Natural killer cell (primary cell): Measurements from ENCODE around the gene MIF4GD. TPM values are rescaled to one million over a fixed set of nuclear protein-coding genes. Genes with fewer than 3 reads are reported as not detected.
A peak's percentile ranks its signal among the peaks of the same experiment; 100 is the strongest.

ENCODE experiments used
- ATAC-seq, 3 donors: fragments of 150-1000 bp in 2 of 3; fragments of 200-7000 bp in 1 of 3; cut with Tn5 transposase; 1 replicate in 1 of 3; 2 replicates in 2 of 3; pipeline ENCODE4 v1.10.0; 2021; ENCODE audit warnings: mild to moderate bottlenecking in 2 of 3, moderate library complexity in 2 of 3
- DNase-seq, 2 donors: peaks; one replicate each; pipeline versions ENCODE4 v3.0.0 to v3.0.0-alpha.2; 2013 to 2021; ENCODE audit warnings: mixed read lengths in 1 of 2
- H3K27ac ChIP-seq: one replicate; pipeline ENCODE4 v1.5.1; 2013; ENCODE audit warnings: mild to moderate bottlenecking, low read length
- H3K27me3 ChIP-seq: one replicate; pipeline ENCODE4 v1.6.1; 2013; ENCODE audit warnings: low read length; ENCODE audit not compliant: control insufficient read depth, insufficient read depth
- H3K36me3 ChIP-seq: one replicate; pipeline ENCODE4 v1.6.1; 2013; ENCODE audit warnings: low read length; ENCODE audit not compliant: control insufficient read depth, insufficient read depth
- H3K4me1 ChIP-seq: one replicate; pipeline ENCODE4 v1.6.1; 2013; ENCODE audit warnings: low read length; ENCODE audit not compliant: control insufficient read depth, insufficient read depth
- H3K4me3 ChIP-seq: one replicate; pipeline ENCODE4 v1.5.1; 2013; ENCODE audit warnings: low read length
- H3K9me3 ChIP-seq: one replicate; pipeline ENCODE4 v1.6.1; 2013; ENCODE audit warnings: low read length; ENCODE audit not compliant: control insufficient read depth, insufficient read depth
- H3K27ac Mint-ChIP-seq, 2 donors: one replicate each; pipeline ENCODE4 v1.8.0; 2022; ENCODE audit warnings: mild to moderate bottlenecking in 2 of 2, mixed read lengths in 2 of 2, moderate library complexity in 1 of 2
- H3K27me3 Mint-ChIP-seq, 2 donors: one replicate each; pipeline ENCODE4 v1.8.0; 2022; ENCODE audit warnings: low read depth in 2 of 2, mixed read lengths in 2 of 2
- H3K36me3 Mint-ChIP-seq: one replicate; pipeline ENCODE4 v1.8.0; 2022; ENCODE audit warnings: mixed read lengths
- H3K4me1 Mint-ChIP-seq, 2 donors: one replicate each; pipeline ENCODE4 v1.8.0; 2022; ENCODE audit warnings: mixed read lengths in 2 of 2
- H3K4me3 Mint-ChIP-seq: one replicate; pipeline ENCODE4 v1.8.0; 2022; ENCODE audit warnings: mild to moderate bottlenecking, moderate library complexity, mixed read lengths
- H3K9me3 Mint-ChIP-seq, 2 donors: one replicate each; pipeline ENCODE4 v1.8.0; 2022; ENCODE audit warnings: mixed read lengths in 2 of 2
- WGBS: methylation state at CpG from one replicate; pipeline ENCODE4 v1.1.7; 2013; ENCODE audit warnings: missing lambda C conversion rate; ENCODE audit not compliant: insufficient coverage; 5-methylcytosine and 5-hydroxymethylcytosine counted together
- intact Hi-C: fragments of 100-400 bp; cut with micrococcal nuclease; formaldehyde crosslinking; loops from one replicate; pipeline ENCODE4 v1.14.2; 2022
- total RNA-seq, 4 donors: library from RNA; stranded (reverse); fragments of 120-200 nt in 1 of 4; gene quantifications; one replicate each; pipeline versions ENCODE4 v1.2.3 to v1.2.4, GENCODE V29; 2013 to 2022
- TF ChIP-seq, protein P1 (sequence below): fragments of 200-600 bp; IDR thresholded peaks from one replicate; pipeline ENCODE4 v1.8.0; 2022; ENCODE audit warnings: antibody characterized with exemption

Gene MIF4GD
- total RNA-seq, 3 donors from 2014 or later (not counting 1 experiment from before 2014, with no cell fraction given) = 44.5 to 56.9 (median 50.3) TPM

DNA sequence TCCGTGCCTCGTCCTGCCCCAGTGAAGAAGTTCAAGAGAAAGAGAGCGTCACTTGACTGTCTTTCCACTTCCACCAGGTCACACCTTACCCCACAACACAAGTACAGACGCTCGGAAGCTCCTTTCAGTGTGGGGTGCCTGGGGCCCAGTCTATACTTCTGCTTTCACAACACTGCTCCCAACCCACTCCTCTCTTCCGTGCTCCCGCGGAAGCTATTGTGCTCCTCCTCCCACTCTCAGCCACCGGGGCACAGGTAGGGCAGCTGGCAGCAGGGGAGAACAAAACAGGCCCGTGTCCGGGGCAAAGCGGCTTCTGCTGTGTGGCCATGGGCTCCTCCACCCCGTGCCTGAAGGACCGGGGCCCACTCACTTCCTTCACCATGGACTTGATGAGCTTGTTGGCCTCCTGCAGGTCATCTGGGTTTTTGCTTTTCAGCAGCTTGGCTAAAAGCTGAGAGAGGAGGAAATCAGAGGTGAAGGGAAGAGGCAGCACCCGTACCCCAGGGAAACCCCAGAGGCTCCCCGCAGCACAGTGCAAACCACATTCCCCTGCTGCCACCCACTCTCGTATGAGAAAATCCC lies 28.5 kb downstream of the MIF4GD start:
- Mint-ChIP-seq H3K9me3 (no peaks in the 10 kb centered on the region), H3K36me3 (no peaks in the 10 kb centered on the region)
- peak in 1 of 2 donors; percentile 80 for DNase-seq

DNA sequence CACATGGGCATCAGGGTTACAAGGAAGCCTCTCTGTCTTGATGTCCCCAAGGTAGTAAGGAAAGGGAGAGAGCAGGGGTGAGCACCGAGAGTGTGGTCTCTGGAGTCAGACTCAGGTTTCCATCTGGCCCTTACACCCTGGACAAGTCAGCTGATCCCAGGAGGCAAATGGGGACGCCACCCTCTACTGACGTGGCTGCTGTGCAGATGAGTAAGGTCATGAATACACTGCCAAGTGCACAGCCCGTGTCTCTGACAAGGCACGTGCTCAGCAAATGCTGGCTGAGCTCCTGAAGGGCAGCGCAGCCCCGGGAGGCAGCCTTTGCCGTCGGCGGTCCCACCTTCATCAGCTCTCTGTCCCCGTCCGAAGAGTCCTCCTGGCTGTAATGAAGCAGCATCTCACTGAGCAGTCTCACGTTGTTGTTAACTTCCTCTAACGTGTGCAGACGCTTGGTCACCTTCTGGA lies 29.0 kb downstream of the MIF4GD start:
- Histone ChIP-seq H3K36me3 (peaks cover 93% of the 10 kb centered on the region), H3K4me1 (peaks cover 47% of the 10 kb centered on the region), H3K9me3 (no peaks in the 10 kb centered on the region), H3K27ac (peak overlapping the region; percentile 45), H3K4me3 (no peak overlapping the region), H3K27me3 (no peaks in the 10 kb centered on the region)
- 89% methylated on average over 15 of the region's 15 CpGs for WGBS
- TF ChIP-seq, protein P1, sequence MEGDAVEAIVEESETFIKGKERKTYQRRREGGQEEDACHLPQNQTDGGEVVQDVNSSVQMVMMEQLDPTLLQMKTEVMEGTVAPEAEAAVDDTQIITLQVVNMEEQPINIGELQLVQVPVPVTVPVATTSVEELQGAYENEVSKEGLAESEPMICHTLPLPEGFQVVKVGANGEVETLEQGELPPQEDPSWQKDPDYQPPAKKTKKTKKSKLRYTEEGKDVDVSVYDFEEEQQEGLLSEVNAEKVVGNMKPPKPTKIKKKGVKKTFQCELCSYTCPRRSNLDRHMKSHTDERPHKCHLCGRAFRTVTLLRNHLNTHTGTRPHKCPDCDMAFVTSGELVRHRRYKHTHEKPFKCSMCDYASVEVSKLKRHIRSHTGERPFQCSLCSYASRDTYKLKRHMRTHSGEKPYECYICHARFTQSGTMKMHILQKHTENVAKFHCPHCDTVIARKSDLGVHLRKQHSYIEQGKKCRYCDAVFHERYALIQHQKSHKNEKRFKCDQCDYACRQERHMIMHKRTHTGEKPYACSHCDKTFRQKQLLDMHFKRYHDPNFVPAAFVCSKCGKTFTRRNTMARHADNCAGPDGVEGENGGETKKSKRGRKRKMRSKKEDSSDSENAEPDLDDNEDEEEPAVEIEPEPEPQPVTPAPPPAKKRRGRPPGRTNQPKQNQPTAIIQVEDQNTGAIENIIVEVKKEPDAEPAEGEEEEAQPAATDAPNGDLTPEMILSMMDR = no peak
- Mint-ChIP-seq H3K27ac (no peak overlapping the region), H3K27me3 (no peaks in the 10 kb centered on the region), H3K9me3 (no peaks in the 10 kb centered on the region), H3K36me3 (no peaks in the 10 kb centered on the region), H3K4me3 (no peak overlapping the region), H3K4me1 (peaks cover 9 to 12% of the 10 kb centered on the region in 2 donors)
- ATAC-seq = no peak
- no peak for DNase-seq
- intact Hi-C loops = no loop called here

More for the DNA sequence above, 28.5 kb downstream of the MIF4GD start:
- peaks cover 9 to 12% of the 10 kb centered on the region in 2 donors for H3K4me1 Mint-ChIP-seq
- intact Hi-C loops = no loop called here
- no peak overlapping the region for H3K4me3 ChIP-seq
- H3K9me3 ChIP-seq = no peaks in the 10 kb centered on the region
- peak overlapping the region in 1 of 2 donors; percentile 33 for H3K27ac Mint-ChIP-seq
- no peak overlapping the region for H3K4me3 Mint-ChIP-seq
- peak in 2 of 3 donors; percentile 43 to 54 for ATAC-seq
- no peaks in the 10 kb centered on the region for H3K27me3 Mint-ChIP-seq
- 70% methylated on average over 17 of the region's 17 CpGs for WGBS
- peak overlapping the region; percentile 45 for H3K27ac ChIP-seq
- peaks cover 88% of the 10 kb centered on the region for H3K36me3 ChIP-seq
- no peaks in the 10 kb centered on the region for H3K27me3 ChIP-seq
- TF ChIP-seq, protein P1 = no peak
- peaks cover 47% of the 10 kb centered on the region for H3K4me1 ChIP-seq

DNA sequence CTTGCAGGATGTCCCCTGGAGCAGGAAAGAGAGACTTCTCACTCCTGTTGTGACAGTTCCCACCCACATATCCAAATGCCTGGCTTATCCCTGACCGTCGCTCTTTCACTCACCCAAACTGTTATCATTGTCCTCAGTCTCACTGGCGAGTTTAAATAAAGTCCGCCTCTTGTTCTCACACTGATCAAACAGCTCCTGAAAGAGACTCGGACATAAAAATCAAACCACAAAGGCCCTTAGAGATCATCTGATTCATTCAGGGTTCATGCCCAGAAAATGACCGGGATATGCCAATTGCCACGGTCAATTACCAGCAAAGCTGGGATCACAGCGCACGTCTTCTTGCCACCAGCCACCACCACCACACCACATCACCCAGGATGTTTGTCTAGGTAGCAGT lies 29.5 kb downstream of the MIF4GD start:
- peaks cover 47% of the 10 kb centered on the region for H3K4me1 ChIP-seq
- H3K27me3 ChIP-seq = no peaks in the 10 kb centered on the region
- intact Hi-C loops = no loop called here
- H3K9me3 Mint-ChIP-seq = no peaks in the 10 kb centered on the region
- H3K4me3 Mint-ChIP-seq = no peak overlapping the region
- ATAC-seq = no peak
- WGBS = 99% methylated on average over 9 of the region's 9 CpGs
- no peak overlapping the region for H3K27ac Mint-ChIP-seq
- H3K4me1 Mint-ChIP-seq = peaks cover 9 to 12% of the 10 kb centered on the region in 2 donors
- H3K9me3 ChIP-seq = no peaks in the 10 kb centered on the region
- DNase-seq = no peak
- H3K27me3 Mint-ChIP-seq = no peaks in the 10 kb centered on the region
- no peaks in the 10 kb centered on the region for H3K36me3 Mint-ChIP-seq
- H3K4me3 ChIP-seq = no peak overlapping the region
- H3K27ac ChIP-seq = peak overlapping the region; percentile 45
- TF ChIP-seq, protein P1 = no peak
- peaks cover 96% of the 10 kb centered on the region for H3K36me3 ChIP-seq

DNA sequence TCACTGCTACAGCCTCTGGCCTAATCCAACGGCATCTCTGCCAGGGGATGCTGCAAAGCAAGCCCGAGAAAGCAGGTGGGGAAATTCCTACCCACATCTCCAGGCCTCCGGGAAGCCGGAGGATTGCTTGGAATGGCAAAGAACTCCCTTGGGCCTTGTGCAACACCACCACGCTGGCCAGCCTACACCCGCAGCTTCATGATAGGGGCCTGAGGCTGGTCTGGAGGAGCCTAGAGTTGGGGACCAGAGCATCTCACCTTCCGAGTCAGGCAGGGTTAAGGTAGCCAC lies 29.9 kb downstream of the MIF4GD start:
- Mint-ChIP-seq H3K4me3 (no peak overlapping the region), H3K4me1 (peaks cover 9 to 12% of the 10 kb centered on the region in 2 donors), H3K9me3 (no peaks in the 10 kb centered on the region), H3K36me3 (no peaks in the 10 kb centered on the region), H3K27me3 (no peaks in the 10 kb centered on the region), H3K27ac (no peak overlapping the region)
- intact Hi-C loops = no loop called here
- Histone ChIP-seq H3K27ac (no peak overlapping the region), H3K27me3 (no peaks in the 10 kb centered on the region), H3K4me3 (no peak overlapping the region), H3K9me3 (no peaks in the 10 kb centered on the region), H3K4me1 (peaks cover 47% of the 10 kb centered on the region), H3K36me3 (peaks cover 96% of the 10 kb centered on the region)
- no peak for ATAC-seq
- no peak for DNase-seq
- 97% methylated on average over 7 of the region's 7 CpGs for WGBS
- TF ChIP-seq, protein P1 = no peak
